ENCODE results near the gene PTRH1.

DNA sequence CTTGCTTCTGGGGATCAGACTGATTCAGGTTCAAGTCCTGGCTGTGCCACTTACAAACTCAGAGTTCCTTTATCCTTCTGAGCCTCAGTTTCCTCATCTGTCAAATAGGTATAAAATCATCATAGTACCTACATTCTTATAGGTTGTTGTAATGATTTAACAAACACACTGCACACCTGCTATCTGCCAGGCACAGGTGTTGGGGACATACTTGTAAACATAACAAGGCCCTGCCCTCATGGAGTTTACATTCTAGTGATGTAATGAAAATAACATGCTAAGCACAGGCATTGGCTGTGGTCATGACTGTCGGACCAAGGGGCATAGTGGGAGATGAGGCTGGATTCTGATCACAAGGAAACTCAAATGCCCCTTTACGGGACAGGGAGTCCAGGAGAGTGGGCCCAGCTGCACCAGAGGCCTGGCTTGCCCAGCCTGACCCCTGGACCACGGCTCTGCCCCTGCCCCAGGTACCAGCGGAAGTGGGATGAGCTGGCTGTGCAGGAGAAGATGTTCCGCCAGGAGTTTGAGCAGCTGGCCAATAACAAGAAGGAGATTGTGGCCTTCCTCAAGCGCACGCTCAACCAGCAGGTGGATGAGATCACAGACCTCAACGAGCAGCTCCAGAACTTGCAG is 6.4 kb downstream of the PTRH1 start:
- TF ChIP-seq, protein P1, sequence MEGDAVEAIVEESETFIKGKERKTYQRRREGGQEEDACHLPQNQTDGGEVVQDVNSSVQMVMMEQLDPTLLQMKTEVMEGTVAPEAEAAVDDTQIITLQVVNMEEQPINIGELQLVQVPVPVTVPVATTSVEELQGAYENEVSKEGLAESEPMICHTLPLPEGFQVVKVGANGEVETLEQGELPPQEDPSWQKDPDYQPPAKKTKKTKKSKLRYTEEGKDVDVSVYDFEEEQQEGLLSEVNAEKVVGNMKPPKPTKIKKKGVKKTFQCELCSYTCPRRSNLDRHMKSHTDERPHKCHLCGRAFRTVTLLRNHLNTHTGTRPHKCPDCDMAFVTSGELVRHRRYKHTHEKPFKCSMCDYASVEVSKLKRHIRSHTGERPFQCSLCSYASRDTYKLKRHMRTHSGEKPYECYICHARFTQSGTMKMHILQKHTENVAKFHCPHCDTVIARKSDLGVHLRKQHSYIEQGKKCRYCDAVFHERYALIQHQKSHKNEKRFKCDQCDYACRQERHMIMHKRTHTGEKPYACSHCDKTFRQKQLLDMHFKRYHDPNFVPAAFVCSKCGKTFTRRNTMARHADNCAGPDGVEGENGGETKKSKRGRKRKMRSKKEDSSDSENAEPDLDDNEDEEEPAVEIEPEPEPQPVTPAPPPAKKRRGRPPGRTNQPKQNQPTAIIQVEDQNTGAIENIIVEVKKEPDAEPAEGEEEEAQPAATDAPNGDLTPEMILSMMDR (IDR thresholded peaks at IDR 0.05) = no peak
- TF ChIP-seq SMAD3 (CRISPR knock-in tag; IDR thresholded peaks at IDR 0.05; ENCODE audit: borderline replicate concordance) = no peak
- no peak for TF ChIP-seq CBFB (CRISPR knock-in tag; IDR thresholded peaks at IDR 0.05; ENCODE audit: low read depth)

All from WTC11 (cell line).